ENCODE measurements around the gene PRUNE2.
"Not testable (repeated sequence)": the region's sequence is repeated elsewhere in the genome, so short reads cannot be mapped to it uniquely, and the experiment has no call there.

Gene PRUNE2, protein sequence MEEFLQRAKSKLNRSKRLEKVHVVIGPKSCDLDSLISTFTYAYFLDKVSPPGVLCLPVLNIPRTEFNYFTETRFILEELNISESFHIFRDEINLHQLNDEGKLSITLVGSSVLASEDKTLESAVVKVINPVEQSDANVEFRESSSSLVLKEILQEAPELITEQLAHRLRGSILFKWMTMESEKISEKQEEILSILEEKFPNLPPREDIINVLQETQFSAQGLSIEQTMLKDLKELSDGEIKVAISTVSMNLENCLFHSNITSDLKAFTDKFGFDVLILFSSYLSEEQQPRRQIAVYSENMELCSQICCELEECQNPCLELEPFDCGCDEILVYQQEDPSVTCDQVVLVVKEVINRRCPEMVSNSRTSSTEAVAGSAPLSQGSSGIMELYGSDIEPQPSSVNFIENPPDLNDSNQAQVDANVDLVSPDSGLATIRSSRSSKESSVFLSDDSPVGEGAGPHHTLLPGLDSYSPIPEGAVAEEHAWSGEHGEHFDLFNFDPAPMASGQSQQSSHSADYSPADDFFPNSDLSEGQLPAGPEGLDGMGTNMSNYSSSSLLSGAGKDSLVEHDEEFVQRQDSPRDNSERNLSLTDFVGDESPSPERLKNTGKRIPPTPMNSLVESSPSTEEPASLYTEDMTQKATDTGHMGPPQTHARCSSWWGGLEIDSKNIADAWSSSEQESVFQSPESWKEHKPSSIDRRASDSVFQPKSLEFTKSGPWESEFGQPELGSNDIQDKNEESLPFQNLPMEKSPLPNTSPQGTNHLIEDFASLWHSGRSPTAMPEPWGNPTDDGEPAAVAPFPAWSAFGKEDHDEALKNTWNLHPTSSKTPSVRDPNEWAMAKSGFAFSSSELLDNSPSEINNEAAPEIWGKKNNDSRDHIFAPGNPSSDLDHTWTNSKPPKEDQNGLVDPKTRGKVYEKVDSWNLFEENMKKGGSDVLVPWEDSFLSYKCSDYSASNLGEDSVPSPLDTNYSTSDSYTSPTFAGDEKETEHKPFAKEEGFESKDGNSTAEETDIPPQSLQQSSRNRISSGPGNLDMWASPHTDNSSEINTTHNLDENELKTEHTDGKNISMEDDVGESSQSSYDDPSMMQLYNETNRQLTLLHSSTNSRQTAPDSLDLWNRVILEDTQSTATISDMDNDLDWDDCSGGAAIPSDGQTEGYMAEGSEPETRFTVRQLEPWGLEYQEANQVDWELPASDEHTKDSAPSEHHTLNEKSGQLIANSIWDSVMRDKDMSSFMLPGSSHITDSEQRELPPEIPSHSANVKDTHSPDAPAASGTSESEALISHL (N-terminal part only)

DNA sequence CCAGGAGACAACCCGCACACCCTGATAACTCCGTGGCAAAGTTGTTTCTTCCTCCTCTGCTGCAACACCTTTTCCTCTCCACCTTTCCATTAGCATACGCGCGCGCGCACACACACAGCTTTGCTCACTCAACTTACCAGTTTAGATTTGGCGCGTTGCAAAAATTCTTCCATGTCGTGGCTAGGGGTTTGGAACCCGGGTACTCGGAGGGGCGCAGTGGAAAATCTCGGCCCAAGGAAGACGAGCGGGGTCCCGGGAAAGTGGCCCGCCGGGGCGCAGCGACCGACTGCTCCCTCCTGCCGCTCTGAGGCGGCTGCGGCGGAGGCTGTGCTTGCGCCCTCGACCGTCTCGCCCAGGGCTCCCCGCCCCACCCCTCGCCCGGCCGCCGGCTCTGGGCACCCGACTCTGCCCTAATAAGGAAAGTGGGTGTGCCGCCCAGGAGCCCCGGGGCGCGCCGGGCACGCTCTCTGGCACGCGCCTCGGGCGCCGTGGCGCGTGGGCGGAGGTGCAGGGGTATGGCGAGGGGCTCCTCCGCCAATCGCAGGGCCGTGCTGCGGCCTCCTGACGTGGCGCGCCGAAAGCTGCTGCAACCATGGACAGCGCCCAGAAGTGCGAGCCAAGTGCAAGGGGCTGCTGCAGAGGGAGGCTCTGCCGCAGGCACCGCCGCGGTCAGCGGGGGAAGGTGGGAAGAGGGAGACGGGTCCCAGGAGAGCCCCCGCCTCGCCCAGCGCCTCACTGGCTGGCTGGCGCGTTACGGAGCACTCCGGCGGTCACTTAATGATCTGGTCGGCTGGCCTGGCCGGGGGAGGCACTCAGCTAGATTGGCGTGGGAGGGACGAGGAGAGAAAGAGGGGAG, at the start of gene PRUNE2:
Gene PRUNE2 (minus strand): TSS at position 324 of the 856 bp plus-strand sequence. CDS start 151 bp downstream, at position 173.
- peak in 2 of 3 donors; percentile 1 to 6 for DNase-seq (ENCODE audit: low read depth in 2 of 3, low spot score in 1 of 3)

DNA sequence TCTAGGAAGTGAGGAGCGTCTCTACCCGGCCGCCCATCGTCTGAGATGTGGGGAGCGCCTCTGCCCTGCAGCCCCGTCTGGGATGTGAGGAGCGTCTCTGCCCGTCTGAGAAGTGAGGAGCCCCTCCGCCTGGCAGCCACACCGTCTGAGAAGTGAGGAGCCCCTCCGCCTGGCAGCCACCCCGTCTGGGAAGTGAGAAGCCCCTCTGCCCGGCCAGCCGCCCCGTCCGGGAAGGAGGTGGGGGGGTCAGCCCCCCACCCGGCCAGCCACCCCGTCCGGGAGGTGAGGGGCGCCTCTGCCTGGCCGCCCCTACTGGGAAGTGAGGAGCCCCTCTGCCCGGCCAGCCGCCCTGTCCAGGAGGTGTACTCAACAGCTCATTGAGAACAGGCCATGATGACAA, 49.5 kb upstream of the PRUNE2 start:
- DNase-seq (ENCODE audit: low read depth in 2 of 3, low spot score in 1 of 3) = not testable (repeated sequence)

DNA sequence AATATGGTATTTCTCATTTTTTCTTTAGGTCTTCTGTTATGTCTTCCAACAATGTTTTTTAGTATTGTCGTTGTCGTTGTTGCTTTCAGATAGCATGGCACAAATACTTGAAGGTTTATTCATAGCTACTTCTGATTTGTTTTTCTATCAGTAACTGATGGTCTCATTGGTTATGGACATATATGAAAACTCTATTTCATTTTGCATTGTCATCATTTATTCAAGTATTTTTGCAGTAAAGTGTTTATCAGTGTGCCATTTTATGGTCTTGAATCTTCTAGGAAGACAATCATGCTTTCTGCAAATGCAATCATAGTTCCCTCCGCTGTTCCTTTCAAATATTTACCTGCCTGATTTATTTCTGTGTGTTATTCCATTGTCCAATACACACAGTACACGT, 44.0 kb upstream of the PRUNE2 start:
- no peak for DNase-seq (ENCODE audit: low read depth in 2 of 3, low spot score in 1 of 3)

DNA sequence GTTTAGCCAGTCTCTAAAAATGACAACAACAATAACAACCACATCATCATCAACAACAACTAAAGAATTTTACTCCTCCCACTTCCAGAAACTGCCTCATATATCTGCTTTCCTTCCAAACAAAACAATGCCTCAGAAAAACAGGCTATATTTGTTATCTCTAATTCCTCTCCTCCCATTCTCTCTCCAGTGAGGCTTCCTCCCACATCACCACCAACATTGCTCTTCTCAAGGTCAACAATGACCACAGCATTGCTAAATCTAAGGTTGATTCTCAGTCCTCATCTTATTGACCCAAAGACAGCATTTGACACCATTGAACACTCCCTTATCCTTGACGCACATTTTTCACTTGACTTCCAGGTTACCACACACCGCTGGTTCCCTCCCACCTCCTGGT, 38.1 kb upstream of the PRUNE2 start:
- DNase-seq (ENCODE audit: low read depth in 2 of 3, low spot score in 1 of 3) = no peak

DNA sequence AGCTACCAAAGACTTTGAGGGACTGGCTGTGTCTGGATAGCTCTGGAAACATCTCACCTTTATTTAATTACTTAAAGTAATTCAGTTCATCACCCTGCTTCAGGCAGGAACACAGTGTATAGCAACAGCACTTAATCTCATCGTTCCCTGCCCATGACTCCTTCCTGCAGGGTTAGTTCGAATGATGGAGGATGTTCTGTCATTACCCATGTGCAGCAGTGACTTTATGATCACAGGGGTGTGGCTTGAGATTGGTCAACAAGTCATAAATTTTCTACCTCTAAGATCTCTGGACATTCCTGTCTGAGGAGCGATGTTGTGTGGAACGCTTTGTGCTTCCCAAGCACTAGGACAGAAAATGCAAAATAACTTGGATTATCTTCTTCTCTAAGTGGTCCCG, 37.1 kb upstream of the PRUNE2 start:
- DNase-seq (ENCODE audit: low read depth in 2 of 3, low spot score in 1 of 3) = no peak

DNA sequence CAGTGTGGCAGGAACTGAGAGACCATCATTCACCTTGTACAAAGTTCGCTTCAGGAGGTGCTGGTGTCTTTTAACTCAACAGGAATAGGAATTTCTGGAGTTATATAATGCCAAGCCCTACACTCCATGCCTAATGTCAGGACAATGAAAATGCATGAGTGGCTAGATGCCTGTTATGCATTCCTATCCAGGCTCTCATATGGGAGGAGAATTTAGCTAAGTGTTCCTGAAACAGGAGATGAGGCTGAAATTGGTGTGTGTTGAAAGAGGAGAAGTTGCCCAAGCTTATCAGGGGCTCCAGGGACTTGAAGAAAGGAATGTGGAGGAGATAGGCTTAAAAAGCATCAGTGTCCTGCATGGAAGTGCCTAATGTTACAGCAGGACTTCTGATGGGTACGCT, 26.8 kb upstream of the PRUNE2 start:
- DNase-seq (ENCODE audit: low read depth in 2 of 3, low spot score in 1 of 3) = no peak

DNA sequence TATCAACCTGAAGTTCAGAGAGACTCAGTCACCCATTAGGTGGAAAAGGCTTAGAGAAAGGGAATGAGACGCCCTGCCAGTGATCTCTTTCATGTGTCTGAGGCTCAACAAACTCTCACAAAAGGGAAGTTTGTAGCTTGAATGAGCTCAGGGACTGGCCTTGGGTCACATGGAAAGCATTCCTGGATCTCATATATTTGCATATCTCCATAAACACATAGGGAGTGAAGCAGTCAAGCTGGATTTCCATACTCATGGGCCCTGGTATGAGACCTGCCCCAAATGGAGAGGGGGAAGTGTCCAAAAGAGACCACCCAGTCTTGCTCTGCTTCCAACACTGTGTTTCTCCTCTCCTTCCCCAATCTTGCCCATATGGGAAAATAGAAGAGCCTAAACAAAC, 26.4 kb upstream of the PRUNE2 start:
- no peak for DNase-seq (ENCODE audit: low read depth in 2 of 3, low spot score in 1 of 3)

DNA sequence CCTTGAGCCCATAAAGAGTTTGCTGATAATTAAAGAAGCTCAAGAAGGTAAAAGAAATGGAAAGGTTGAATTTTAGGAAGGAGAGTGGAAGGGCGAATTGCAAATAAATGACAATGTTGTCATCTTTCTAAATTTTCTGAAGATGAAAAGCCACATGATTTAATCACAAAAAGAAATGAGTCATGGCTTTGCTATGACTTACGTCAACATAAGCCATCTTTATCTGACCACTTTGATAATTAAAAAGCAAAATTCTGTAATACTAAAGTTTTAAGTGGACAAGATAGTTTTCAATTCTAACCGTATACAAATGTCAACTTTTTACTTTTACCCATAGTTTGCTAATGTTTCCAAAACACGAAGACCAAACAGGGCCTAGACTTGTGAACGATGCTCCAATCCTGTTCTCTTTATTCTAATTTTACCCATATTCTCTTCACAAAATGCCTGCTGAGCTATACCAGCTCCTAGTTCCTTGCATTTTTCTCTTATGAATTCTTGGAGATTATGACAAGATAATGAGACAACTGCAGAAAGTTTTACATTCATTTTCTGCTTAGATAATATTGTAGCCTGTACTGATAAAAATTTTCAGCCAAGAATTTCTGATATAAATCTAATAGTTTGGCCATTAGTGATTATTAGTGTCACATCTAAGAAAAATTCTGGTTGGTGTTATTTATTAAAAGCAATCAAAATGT, 21.8 kb upstream of the PRUNE2 start:
- no peak for DNase-seq (ENCODE audit: low read depth in 2 of 3, low spot score in 1 of 3)

DNA sequence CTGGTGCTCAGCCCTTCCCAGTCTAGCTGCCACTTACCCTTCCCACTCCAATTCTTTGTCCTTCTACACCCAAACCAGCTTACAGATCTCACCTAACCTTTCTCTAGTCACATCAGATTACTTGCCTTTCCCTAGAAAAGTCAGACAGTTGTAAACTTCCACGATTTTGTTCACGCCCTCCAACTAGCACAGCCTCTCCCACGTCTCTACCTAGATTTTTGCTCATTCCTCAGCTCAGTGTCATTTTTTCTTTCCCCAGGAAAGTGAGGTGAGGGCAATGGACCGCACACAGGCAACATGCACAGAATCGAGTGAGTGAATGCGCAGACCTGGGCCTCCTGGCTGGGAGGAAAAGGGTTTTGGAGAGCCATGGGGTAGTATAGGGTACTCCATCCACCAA, 20.9 kb upstream of the PRUNE2 start:
- no peak for DNase-seq (ENCODE audit: low read depth in 2 of 3, low spot score in 1 of 3)

DNA sequence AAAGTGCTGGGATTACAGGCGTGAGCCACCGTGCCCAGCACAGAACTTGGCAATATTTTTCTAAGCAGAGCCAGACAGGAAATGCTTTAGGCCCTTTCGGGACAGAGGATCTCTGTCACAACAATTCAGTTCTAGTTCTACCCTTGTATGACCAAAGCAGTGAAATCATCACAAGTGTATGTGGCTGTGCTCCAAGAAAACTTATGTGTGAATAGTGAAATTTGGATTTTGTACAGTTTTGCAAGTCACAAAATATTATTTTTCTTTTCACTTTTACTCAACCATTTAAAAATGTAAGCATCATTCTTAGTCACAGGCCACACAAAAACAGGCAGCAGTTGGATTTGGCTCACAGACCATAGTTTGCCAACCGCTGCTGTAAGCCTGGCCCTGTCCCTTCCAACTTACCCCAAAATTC, 20.4 kb upstream of the PRUNE2 start:
- DNase-seq (ENCODE audit: low read depth in 2 of 3, low spot score in 1 of 3) = no peak

DNA sequence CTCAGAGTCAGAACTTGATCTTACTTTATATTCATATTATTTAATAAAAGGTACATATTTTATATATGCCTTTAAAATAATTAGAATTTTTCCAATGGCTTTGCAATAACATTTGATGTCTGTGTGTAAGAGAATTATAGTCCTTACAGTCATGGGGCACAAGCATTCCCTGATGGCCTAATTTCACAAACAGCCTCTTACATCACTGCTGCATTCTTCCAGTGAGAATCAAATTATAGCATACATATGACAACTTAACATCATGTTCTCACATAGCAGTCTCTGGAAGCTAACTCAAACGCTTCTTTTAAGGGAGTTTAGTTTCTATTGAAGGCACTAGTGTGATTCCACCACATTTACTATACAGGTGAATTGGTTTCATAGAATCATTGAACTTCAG, 15.3 kb upstream of the PRUNE2 start:
- no peak for DNase-seq (ENCODE audit: low read depth in 2 of 3, low spot score in 1 of 3)

DNA sequence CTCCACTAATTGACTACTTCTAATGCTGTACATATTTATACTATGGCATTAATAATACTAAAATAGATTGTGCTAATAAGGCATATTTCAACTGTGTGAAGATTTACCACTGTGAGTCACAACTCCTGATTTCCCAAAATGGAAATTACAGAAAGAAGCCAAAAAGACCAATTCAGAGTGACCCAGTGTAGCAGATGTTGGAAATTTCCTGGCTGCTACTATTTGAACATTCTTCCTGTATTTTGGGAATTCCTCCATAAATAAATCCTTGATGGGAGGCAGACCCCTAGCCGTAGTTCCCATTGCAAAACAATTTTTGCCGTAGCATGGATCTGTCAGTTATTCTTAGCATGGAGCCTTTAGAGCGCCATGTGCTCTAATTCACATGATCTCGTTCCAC, 11.4 kb upstream of the PRUNE2 start:
- DNase-seq (ENCODE audit: low read depth in 2 of 3, low spot score in 1 of 3) = no peak

DNA sequence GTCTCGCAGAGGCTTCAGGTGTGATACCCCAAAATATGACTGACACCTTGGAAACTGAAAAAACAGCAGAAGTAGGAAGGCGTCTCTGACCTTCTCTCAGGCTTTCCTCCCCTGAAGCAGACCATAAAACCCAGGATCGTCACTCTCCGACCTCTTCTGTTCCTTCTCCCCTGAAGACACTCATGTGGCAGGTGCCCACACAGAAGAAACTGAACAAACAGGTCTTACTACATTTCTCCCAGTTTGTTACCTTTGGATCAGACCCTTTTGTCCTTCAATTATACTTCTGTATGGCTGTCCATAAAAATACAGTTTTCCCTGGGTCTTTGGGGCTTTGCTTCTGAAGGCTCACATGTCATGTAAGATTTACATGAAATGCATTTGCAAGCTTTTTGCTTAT, 10.3 kb upstream of the PRUNE2 start:
- DNase-seq (ENCODE audit: low read depth in 2 of 3, low spot score in 1 of 3) = no peak

DNA sequence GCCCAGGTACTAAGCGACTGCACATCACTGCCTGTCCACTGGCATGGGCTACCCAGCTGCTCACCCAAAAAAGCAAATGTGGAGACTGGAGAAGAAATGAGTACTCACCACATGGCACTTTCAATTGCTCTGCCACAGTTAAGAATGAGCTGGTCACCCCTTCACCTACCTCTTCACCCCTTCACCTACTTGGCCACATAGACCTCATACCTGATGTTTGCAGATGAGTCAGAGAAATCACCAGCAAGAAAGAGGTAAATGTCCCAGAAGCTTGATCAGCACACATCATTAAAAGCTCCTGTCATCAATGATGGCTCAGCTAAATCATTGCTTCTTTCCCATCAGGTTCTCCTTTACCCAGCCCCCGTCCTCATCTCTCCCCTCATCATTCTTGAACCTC, 7.6 kb upstream of the PRUNE2 start:
- DNase-seq (ENCODE audit: low read depth in 2 of 3, low spot score in 1 of 3) = no peak

DNA sequence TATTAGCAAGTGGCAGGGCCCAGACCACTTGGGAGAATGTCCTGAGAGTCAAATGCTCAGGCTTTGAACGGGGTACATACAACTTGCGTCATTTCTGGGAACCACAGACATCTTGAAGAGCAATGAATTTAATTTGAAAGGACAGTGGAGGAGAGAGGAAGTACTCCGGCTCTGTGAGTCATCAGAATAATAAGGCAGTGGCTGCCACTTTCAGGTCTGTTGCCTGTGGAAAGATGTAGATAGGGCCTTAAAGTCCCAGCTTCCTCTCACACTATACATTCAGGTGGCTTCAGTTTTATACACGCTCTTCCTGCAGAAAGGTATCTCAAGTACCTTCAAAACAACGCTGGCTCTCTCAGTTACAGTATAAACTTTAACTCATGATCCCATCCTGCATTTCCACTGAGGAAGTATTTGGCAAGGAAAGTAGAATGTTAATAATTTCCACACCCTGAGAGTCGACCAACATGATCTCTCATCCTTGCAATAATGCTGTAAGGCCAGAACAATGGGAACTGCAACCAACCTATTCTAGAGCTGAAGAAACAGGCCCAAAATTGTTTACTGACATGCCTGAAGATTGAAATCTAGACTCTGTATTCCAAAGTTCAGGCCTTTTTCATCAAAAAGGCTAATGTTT, 6.8 kb upstream of the PRUNE2 start:
- DNase-seq (ENCODE audit: low read depth in 2 of 3, low spot score in 1 of 3) = no peak

DNA sequence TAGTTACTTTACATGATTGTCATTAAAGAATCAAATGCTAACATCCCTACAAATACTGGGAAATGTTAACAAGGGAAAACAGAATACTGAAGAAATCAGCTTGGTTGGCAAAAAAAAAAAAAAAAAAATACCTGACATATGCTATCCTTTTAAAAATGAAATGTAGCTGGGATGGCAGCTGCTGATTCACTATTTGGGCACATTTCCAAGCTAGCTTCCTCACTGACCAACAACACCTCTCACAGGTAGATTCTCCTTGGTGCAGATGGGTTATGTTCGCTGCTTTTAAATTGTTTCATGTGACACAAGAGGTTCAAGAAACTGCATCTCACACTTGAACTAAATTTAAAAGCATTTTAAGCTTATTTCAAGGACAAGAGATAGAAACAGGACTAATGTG, 6.1 kb upstream of the PRUNE2 start:
- DNase-seq (ENCODE audit: low read depth in 2 of 3, low spot score in 1 of 3) = no peak

DNA sequence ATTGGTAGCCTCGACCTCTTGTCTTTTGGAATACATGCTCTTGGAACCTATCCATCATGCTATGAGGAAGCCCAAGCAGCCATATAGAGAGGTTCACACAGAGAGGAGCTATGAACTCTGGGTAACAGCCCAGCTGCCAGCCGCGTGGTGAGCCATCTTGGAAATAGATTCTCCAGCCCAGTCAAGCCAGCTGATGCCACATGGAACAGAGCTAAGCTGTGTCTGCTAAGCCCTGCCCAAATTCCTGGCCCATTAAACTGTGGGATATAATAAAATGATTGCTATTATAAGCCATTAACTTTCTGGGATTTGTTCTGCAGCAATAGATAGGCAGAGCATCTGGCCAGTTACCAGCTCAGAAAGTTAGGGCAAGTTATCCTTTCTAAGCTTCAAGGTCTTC, 4.9 kb upstream of the PRUNE2 start:
- no peak for DNase-seq (ENCODE audit: low read depth in 2 of 3, low spot score in 1 of 3)

DNA sequence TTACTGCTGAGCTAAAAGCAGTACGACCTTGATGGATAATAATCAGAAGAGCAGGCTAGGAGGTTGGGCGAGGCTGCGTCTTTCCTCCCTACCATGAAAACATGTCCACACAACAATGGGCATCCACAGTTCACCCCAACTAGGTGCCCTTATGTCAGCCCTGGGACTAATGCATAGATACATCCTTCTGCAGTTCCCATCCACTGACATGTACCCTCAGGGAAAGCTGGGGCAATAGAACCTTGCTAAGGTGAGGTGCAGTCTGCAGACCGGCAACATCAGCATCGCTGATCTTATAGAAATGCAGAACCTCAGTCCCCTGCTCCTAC, 697 bp upstream of the PRUNE2 start:
- DNase-seq (ENCODE audit: low read depth in 2 of 3, low spot score in 1 of 3) = no peak

DNA sequence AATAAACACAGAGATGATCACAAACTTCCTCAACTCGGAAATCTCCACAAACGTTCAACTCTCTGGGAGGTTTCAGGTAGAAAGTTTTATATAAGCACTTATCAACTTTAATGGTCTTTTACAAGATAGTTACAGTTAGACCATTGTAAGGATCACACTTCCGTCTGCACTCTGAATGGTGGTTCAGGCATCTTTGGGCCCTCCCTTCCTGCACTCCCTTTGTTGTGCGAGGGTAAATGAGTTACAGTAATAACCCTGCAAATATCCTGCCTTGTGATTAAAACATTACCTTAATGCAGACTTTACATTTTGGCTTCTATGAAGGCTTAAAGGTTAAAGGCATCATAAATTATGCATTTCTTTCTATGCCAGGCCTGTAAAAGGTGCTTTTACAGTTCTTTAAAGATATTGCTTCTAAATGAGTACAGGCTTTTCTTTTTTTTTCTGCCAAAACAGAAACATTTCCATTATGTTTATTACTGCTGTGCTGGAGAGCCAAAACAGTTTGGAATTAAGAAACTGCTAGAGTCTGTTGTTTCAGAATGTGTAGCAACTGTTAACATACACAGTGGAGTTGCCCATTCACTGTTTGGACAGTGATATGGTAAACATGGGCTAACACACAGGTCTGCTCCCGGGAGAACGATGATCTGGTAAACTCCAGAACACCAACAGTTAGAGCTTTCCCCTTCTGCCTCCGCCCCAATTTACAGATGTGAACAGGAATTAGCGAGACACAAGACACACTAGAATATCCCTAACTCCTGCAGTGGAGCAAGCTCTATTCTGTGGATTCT, 1.1 kb downstream of the PRUNE2 start:
- DNase-seq (ENCODE audit: low read depth in 2 of 3, low spot score in 1 of 3) = no peak
